Breast epithelium (tissue), 4 donors: ENCODE measurements around the gene MSLN. TPM values are rescaled to one million over a fixed set of nuclear protein-coding genes. Genes with fewer than 3 reads are reported as not detected.
"Not testable (repeated sequence)": the region's sequence is repeated elsewhere in the genome, so short reads cannot be mapped to it uniquely, and the experiment has no call there.

Experiments
- DNase-seq, 2 donors: peaks; one replicate each; pipeline ENCODE4 v3.0.0-alpha.2; 2019; ENCODE audit warnings: low spot score in 2 of 2
- H3K27ac ChIP-seq, 2 donors: fragments of 200-600 bp; sonication (generic) in 1 of 2; one replicate each; pipeline ENCODE4 v1.5.1; 2016 to 2019; ENCODE audit warnings: mild to moderate bottlenecking in 1 of 2
- H3K27me3 ChIP-seq, 2 donors: fragments of 200-600 bp; sonication (generic) in 1 of 2; one replicate each; pipeline versions ENCODE4 v1.5.1 to v1.6.0; 2017 to 2019; ENCODE audit warnings: control low read depth in 1 of 2, mild to moderate bottlenecking in 1 of 2
- H3K36me3 ChIP-seq: fragments of 200-600 bp; one replicate; pipeline ENCODE4 v1.5.1; 2019
- H3K4me1 ChIP-seq, 2 donors: fragments of 200-600 bp; sonication (generic); one replicate each; pipeline ENCODE4 v1.5.1; 2016 to 2019; ENCODE audit warnings: control low read depth in 1 of 2
- H3K4me3 ChIP-seq, 3 donors: fragments of 200-600 bp; sonication (generic); 1 replicate in 2 of 3; 2 replicates in 1 of 3; pipeline ENCODE4 v1.5.1; 2016 to 2019; ENCODE audit warnings: mild to moderate bottlenecking in 3 of 3, moderate library complexity in 2 of 3
- H3K9me3 ChIP-seq, 2 donors: fragments of 200-600 bp; sonication (generic) in 1 of 2; one replicate each; pipeline ENCODE4 v1.5.1; 2016 to 2019; ENCODE audit warnings: control low read depth in 1 of 2
- POLR2A ChIP-seq: fragments of 450-650 bp; IDR thresholded peaks from one replicate; pipeline ENCODE4 v1.6.1; 2016; ENCODE audit warnings: antibody characterized with exemption, mild to moderate bottlenecking, moderate library complexity
- POLR2AphosphoS5 ChIP-seq, 3 donors: sonication (generic); formaldehyde crosslinking; IDR thresholded peaks; one replicate each; pipeline ENCODE4 v1.6.1; 2017; ENCODE audit warnings: antibody characterized with exemption in 3 of 3
- intact Hi-C: fragments of 100-400 bp; cut with DNase I; formaldehyde crosslinking; loops from one replicate; pipeline ENCODE4 v1.15.1; 2023; ENCODE audit warnings: low total_unique reads
- total RNA-seq, 3 donors: library from RNA; depleted of rRNA; stranded (reverse); fragments of >200 nt; gene quantifications; one replicate each; pipeline ENCODE4 v1.1.0, GENCODE V29; 2016
- TF ChIP-seq, protein P1 (sequence below), 3 donors: fragments of 450-650 bp; IDR thresholded peaks; one replicate each; pipeline ENCODE4 v1.5.1; 2016 to 2017; ENCODE audit warnings: antibody characterized with exemption in 3 of 3, mild to moderate bottlenecking in 3 of 3, moderate library complexity in 3 of 3

MSLN gene
- 10 to 100 TPM in 1 of 3 donors, not detected in 2; 49.2 TPM for total RNA-seq

DNA sequence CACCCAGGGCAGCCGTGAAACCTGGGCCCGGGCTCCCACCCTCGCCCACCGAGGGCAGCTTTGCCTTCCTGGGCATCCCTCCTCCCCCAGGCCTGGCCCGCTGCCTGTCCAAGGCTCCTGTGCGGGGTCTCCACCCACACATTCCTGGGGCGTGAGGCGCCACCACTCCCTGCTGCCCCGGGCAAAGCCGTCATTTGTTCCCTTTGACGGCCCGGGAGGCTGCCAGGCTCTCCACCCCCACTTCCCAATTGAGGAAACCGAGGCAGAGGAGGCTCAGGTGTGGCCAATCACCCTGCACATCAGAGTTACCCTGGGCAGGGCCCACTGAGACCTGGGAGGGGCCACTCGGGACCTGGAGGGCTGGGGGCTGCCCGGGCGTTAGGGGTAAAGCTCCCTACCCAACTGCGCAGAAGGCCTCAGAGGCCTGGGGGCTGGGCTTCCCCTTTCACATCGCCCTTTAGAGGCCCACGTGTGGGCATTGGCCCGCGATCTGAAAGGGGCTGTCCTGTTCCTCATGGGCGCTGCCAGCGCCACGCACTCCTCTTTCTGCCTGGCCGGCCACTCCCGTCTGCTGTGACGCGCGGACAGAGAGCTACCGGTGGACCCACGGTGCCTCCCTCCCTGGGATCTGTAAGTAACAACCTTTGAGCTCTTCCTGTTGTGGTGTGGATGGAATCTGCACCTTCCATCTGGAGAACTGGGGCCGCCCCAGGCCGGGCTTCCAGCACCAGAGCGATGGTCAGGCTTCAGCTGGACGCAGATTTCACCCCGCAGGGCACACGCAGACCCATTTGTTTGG lies at the start of gene MSLN:
Gene MSLN, plus strand, starts transcription at position 190 of the 799 bp plus-strand sequence. CDS start 1,947 bp downstream, outside the sequence.
- intact Hi-C loops = no loop called here
- no peak for DNase-seq
- no peak for TF ChIP-seq POLR2A
- TF ChIP-seq, protein P1, sequence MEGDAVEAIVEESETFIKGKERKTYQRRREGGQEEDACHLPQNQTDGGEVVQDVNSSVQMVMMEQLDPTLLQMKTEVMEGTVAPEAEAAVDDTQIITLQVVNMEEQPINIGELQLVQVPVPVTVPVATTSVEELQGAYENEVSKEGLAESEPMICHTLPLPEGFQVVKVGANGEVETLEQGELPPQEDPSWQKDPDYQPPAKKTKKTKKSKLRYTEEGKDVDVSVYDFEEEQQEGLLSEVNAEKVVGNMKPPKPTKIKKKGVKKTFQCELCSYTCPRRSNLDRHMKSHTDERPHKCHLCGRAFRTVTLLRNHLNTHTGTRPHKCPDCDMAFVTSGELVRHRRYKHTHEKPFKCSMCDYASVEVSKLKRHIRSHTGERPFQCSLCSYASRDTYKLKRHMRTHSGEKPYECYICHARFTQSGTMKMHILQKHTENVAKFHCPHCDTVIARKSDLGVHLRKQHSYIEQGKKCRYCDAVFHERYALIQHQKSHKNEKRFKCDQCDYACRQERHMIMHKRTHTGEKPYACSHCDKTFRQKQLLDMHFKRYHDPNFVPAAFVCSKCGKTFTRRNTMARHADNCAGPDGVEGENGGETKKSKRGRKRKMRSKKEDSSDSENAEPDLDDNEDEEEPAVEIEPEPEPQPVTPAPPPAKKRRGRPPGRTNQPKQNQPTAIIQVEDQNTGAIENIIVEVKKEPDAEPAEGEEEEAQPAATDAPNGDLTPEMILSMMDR (IDR thresholded peaks at IDR 0.05) = no peak
- TF ChIP-seq POLR2AphosphoS5 (IDR thresholded peaks at IDR 0.05) = no peak
- no peaks in the 10 kb centered on the region for H3K9me3 ChIP-seq
- no peaks in the 10 kb centered on the region for H3K36me3 ChIP-seq
- no peak within 1 kb of the TSS for H3K4me3 ChIP-seq
- peaks cover 0 to 36% of the 10 kb centered on the region in 2 donors for H3K27me3 ChIP-seq
- peak within 1 kb of the TSS in 1 of 2 donors; percentile 4 for H3K27ac ChIP-seq
- no peaks in the 10 kb centered on the region for H3K4me1 ChIP-seq

DNA sequence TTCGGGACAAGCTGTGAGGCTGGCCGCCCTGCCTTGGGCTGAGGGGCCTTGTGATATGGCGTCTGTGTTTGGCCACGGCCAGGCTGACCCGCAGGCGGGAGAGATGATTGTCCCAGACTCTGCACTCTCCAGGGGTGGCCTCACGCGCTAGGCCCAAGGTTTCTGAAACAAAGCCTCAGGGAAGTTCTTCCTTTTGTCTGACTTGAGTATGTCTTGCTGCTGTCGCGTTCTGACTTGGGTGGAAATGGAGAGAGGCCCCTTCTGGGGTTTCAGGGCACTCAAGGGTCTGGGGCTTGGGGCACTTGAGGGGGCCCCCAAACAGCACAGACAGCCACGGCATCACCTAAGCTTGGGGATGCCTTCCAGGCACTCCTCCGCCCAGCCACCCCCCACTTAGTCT lies 49.5 kb upstream of the MSLN start:
- Histone ChIP-seq H3K4me1 (peaks cover 0 to 9% of the 10 kb centered on the region in 2 donors), H3K27me3 (peaks cover 13 to 60% of the 10 kb centered on the region in 2 donors), H3K27ac (no peak overlapping the region), H3K4me3 (no peak overlapping the region), H3K36me3 (no peaks in the 10 kb centered on the region), H3K9me3 (no peaks in the 10 kb centered on the region)
- DNase-seq = no peak
- TF ChIP-seq, protein P1 (IDR thresholded peaks at IDR 0.05) = no peak
- TF ChIP-seq POLR2AphosphoS5 (IDR thresholded peaks at IDR 0.05) = no peak
- no peak for TF ChIP-seq POLR2A
- intact Hi-C loops = no loop called here

DNA sequence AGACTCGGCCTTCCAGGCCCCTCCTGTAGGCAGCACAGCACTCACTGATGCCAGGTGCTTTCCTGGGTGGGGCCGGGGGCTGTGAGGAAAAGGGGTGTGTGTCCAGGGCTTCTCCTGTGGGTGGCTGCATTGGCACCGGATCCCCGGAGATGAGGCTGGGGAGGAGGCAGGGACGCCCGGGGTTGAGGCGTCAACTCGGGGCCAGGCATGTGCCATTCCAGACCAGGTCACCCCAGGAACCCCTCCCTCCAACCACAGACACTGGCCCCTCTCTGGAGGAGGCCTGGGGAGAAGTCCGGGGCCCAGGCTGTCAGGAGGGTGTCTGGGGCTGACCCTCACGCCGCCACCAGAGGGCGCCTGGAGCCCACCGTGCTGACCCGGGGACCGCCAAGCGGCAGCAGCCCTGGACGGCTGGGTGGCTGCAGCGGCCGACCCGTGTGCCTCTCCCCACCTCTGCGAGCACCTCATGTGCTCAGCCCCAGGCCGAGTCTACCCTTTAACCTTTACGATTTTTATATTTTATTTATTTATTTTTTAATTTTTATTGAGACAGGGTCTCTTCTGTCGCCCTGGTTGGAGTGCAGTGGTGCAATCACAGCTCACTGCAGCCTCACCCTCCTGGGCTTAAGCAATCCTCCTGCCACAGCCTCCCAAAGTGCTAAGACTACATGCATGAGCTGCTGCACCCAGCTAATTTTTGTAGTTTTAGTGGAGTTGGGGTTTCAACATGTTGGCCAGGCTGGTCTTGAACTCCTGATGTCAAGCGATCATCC lies 48.8 kb upstream of the MSLN start:
- H3K27me3 ChIP-seq = peaks cover 13 to 54% of the 10 kb centered on the region in 2 donors
- DNase-seq = peak in 1 of 2 donors; percentile 82
- TF ChIP-seq POLR2A = no peak
- TF ChIP-seq, protein P1 (IDR thresholded peaks at IDR 0.05) = peak; percentile 62 to 93 (median 88)

DNA sequence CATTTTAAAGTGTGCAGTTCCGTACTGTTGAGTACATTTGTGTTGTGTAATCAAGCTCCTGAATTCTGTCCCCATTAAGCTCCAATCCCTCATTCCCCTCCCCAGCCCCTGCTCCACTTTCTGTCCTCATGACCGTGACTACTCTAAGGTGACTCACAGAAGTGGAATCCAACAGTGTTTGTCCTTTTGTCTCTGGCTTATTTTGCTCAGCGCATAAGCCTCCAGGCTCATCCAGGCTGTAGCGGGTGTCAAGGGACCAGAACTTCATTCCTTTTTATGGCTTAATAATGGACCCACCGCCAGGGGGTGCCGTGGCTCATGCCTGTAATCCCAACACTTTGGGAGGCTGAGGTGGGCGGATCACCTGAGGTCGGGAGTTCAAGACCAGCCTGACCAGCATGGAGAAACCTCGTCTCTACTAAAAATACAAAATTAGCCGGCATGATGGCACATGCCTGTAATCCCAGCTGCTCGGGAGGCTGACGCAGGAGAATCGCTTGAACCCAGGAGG lies 47.7 kb upstream of the MSLN start:
- TF ChIP-seq, protein P1 (IDR thresholded peaks at IDR 0.05) = peak; percentile 27 to 44 (median 32)
- intact Hi-C loops, H3K27ac ChIP-seq, H3K9me3 ChIP-seq, DNase-seq, H3K4me3 ChIP-seq, H3K36me3 ChIP-seq: not testable (repeated sequence)
- peaks cover 0 to 11% of the 10 kb centered on the region in 2 donors for H3K4me1 ChIP-seq
- peaks cover 13 to 43% of the 10 kb centered on the region in 2 donors for H3K27me3 ChIP-seq

More for the DNA sequence above, 48.8 kb upstream of the MSLN start:
- H3K4me1 ChIP-seq = peaks cover 0 to 14% of the 10 kb centered on the region in 2 donors
- intact Hi-C loops = no loop called here
- H3K4me3 ChIP-seq = no peak overlapping the region
- no peak overlapping the region for H3K27ac ChIP-seq
- no peaks in the 10 kb centered on the region for H3K36me3 ChIP-seq
- no peaks in the 10 kb centered on the region for H3K9me3 ChIP-seq
